GM21390 (cell line): ENCODE measurements around the gene ZNF326.
A peak's percentile ranks its signal among the peaks of the same experiment; 100 is the strongest.

Experiments
- ATAC-seq: cut with Tn5 transposase; IDR thresholded peaks from one replicate; pipeline ENCODE4 v1.9.1; 2021; ENCODE audit not compliant: unreplicated experiment

The ZNF326 gene

GRCh38 chr1:89994805-89995597, at the start of gene ZNF326:
TSS of gene ZNF326 (plus strand) at chr1:89995110. CDS start at chr1:89995258, 148 bp downstream.
- ATAC-seq: peak; percentile 96

GRCh38 chr1:89945852-89946476, 48.9 kb upstream of the ZNF326 start:
- peak; percentile 94 for ATAC-seq

- ATAC-seq: no peak
Observed at GRCh38 chr1:89946532-89946931, 48.4 kb upstream of the ZNF326 start.

- ATAC-seq: no peak
Observed at GRCh38 chr1:89948722-89949345, 46.1 kb upstream of the ZNF326 start.

GRCh38 chr1:89949991-89950624, 44.8 kb upstream of the ZNF326 start:
- no peak for ATAC-seq

GRCh38 chr1:89950703-89951102, 44.2 kb upstream of the ZNF326 start:
- no peak for ATAC-seq

GRCh38 chr1:89951766-89952604, 42.9 kb upstream of the ZNF326 start:
- no peak for ATAC-seq

GRCh38 chr1:89952605-89953130, 42.2 kb upstream of the ZNF326 start:
- no peak for ATAC-seq

GRCh38 chr1:89953131-89953626, 41.7 kb upstream of the ZNF326 start:
- no peak for ATAC-seq

GRCh38 chr1:89953929-89954328, 41.0 kb upstream of the ZNF326 start:
- no peak for ATAC-seq

- ATAC-seq: no peak
Observed at GRCh38 chr1:89954401-89954800, 40.5 kb upstream of the ZNF326 start.

GRCh38 chr1:89955311-89956205, 39.4 kb upstream of the ZNF326 start:
- ATAC-seq: no peak

- no peak for ATAC-seq
Observed at GRCh38 chr1:89957107-89957506, 37.8 kb upstream of the ZNF326 start.

- no peak for ATAC-seq
Observed at GRCh38 chr1:89958851-89959654, 35.9 kb upstream of the ZNF326 start.

- ATAC-seq: no peak
Observed at GRCh38 chr1:89959719-89960118, 35.2 kb upstream of the ZNF326 start.

GRCh38 chr1:89962024-89962741, 32.7 kb upstream of the ZNF326 start:
- ATAC-seq: no peak

GRCh38 chr1:89962742-89963075, 32.2 kb upstream of the ZNF326 start:
- no peak for ATAC-seq

- no peak for ATAC-seq
Observed at GRCh38 chr1:89965193-89965768, 29.6 kb upstream of the ZNF326 start.
